ENCODE measurements around the gene DAD1.

DNA sequence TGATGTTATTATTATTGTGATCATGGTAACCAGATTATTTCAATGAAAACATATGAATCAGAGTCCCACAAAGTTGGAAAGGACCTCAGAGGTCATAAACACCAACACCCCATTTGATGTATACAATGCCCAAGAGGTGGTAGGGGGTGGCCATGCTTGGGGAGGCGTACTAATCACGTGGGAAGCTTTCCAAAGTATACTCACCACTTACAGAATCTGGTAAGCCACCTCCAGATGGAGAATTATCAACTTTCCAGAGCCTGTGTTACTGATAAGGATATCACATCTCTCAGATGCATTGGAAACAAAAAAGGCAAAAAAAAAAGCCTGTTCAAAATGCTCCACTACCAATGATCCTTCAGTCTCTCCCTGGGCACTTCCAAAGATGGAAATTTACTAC is 8.4 kb downstream of the DAD1 start:
- TF ChIP-seq, protein P1, sequence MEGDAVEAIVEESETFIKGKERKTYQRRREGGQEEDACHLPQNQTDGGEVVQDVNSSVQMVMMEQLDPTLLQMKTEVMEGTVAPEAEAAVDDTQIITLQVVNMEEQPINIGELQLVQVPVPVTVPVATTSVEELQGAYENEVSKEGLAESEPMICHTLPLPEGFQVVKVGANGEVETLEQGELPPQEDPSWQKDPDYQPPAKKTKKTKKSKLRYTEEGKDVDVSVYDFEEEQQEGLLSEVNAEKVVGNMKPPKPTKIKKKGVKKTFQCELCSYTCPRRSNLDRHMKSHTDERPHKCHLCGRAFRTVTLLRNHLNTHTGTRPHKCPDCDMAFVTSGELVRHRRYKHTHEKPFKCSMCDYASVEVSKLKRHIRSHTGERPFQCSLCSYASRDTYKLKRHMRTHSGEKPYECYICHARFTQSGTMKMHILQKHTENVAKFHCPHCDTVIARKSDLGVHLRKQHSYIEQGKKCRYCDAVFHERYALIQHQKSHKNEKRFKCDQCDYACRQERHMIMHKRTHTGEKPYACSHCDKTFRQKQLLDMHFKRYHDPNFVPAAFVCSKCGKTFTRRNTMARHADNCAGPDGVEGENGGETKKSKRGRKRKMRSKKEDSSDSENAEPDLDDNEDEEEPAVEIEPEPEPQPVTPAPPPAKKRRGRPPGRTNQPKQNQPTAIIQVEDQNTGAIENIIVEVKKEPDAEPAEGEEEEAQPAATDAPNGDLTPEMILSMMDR (IDR thresholded peaks at IDR 0.05), result no peak
- TF ChIP-seq EZH2 (IDR thresholded peaks at IDR 0.05) (no peak), EZH2phosphoT487 (IDR thresholded peaks at IDR 0.05) (no peak)

All from neural progenitor cell (in vitro differentiated cells).